NCI-H1436 treated with DMSO at 0.1 percent for 48 hours (cell line): ENCODE measurements around the gene RGPD5.
"Not testable (repeated sequence)": the region's sequence is repeated elsewhere in the genome, so short reads cannot be mapped to it uniquely, and the experiment has no call there.

ENCODE experiments used
- DNase-seq: peaks from one replicate; lab custom pipeline; 2025; lab: John Stamatoyannopoulos, UW

Gene RGPD5

GRCh38 chr2:109794074-109794737 lies at the start of gene RGPD5:
RGPD5 (plus strand) TSS chr2:109794305; CDS start chr2:109794466, 161 bp downstream.
- not testable (repeated sequence) for DNase-seq

- not testable (repeated sequence) for DNase-seq
Observed at GRCh38 chr2:109751572-109751971, 42.5 kb upstream of the RGPD5 start.

GRCh38 chr2:109757163-109757824 lies 36.8 kb upstream of the RGPD5 start:
- not testable (repeated sequence) for DNase-seq

- not testable (repeated sequence) for DNase-seq
Observed at GRCh38 chr2:109760265-109761042, 33.7 kb upstream of the RGPD5 start.

GRCh38 chr2:109761043-109761454 lies 33.1 kb upstream of the RGPD5 start:
- not testable (repeated sequence) for DNase-seq

- DNase-seq: not testable (repeated sequence)
Observed at GRCh38 chr2:109761976-109762375, 32.1 kb upstream of the RGPD5 start.

GRCh38 chr2:109766074-109766473 lies 28.0 kb upstream of the RGPD5 start:
- not testable (repeated sequence) for DNase-seq

- DNase-seq: not testable (repeated sequence)
Observed at GRCh38 chr2:109766886-109767578, 27.1 kb upstream of the RGPD5 start.

GRCh38 chr2:109768934-109769333 lies 25.2 kb upstream of the RGPD5 start:
- DNase-seq: not testable (repeated sequence)

GRCh38 chr2:109779118-109779517 lies 15.0 kb upstream of the RGPD5 start:
- not testable (repeated sequence) for DNase-seq

GRCh38 chr2:109781147-109781816 lies 12.8 kb upstream of the RGPD5 start:
- not testable (repeated sequence) for DNase-seq

GRCh38 chr2:109782446-109782993 lies 11.6 kb upstream of the RGPD5 start:
- not testable (repeated sequence) for DNase-seq

GRCh38 chr2:109791530-109792279 lies 2.4 kb upstream of the RGPD5 start:
- not testable (repeated sequence) for DNase-seq

- not testable (repeated sequence) for DNase-seq
Observed at GRCh38 chr2:109792659-109793058, 1.4 kb upstream of the RGPD5 start.

GRCh38 chr2:109871129-109871751 lies 77.1 kb downstream of the RGPD5 start:
- not testable (repeated sequence) for DNase-seq

GRCh38 chr2:109876625-109877024 lies 82.5 kb downstream of the RGPD5 start:
- DNase-seq: not testable (repeated sequence)

- not testable (repeated sequence) for DNase-seq
Observed at GRCh38 chr2:109882112-109882511, 88.0 kb downstream of the RGPD5 start.

GRCh38 chr2:109888414-109888813 lies 94.3 kb downstream of the RGPD5 start:
- DNase-seq: not testable (repeated sequence)

- not testable (repeated sequence) for DNase-seq
Observed at GRCh38 chr2:109889909-109890308, 95.8 kb downstream of the RGPD5 start.

- DNase-seq: not testable (repeated sequence)
Observed at GRCh38 chr2:109891024-109891423, 96.9 kb downstream of the RGPD5 start.
